Measurements from ENCODE around the gene VASN. TPM values are rescaled to one million over a fixed set of nuclear protein-coding genes. Genes with fewer than 3 reads are reported as not detected.

Gene VASN
- total RNA-seq, 1 donor from 2014 or later: 13.0 TPM

DNA sequence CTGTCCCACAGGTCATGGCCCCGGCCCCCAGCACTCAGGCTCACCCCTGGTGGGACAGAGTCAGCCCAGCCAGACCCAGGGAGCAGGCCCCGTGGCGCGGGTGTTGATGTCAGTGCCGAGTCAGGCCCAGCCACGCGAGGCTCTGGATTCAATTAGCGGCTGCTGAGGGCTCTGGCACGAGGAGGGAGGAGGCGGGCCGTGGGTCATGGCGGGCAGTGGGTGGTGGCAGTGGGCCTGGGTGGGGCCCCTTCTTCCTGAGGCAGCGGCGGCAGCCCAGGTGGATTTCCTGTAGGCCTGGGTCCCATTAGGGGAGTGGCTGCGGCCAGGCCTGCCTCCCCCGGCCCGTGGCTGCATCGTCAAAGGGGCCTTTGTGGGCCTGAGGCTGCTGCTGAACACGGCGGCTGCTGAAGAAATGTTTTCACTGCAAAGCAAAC lies 12.9 kb downstream of the VASN start:
- no peak overlapping the region for H3K4me3 ChIP-seq (ENCODE audit: low read length in 3 of 3)
- no peaks in the 10 kb centered on the region for H3K9me3 ChIP-seq (ENCODE audit: control insufficient read depth in 3 of 3, low read length in 3 of 3)
- H3K9ac ChIP-seq (ENCODE audit: low read depth in 1 of 3, low read length in 3 of 3): peak overlapping the region in 1 of 3 donors; percentile 3
- H3K4me1 ChIP-seq (ENCODE audit: control insufficient read depth in 3 of 3, insufficient read depth in 3 of 3, low read length in 3 of 3): peaks cover 28 to 48% (median 38%) of the 10 kb centered on the region in 3 donors
- no peak overlapping the region for H3K27ac ChIP-seq (ENCODE audit: low read depth, low read length)
- peaks cover 2 to 17% (median 7%) of the 10 kb centered on the region in 3 donors for H3K36me3 ChIP-seq (ENCODE audit: control insufficient read depth in 3 of 3, insufficient read depth in 3 of 3, low read length in 3 of 3)
- H3K27me3 ChIP-seq (ENCODE audit: control insufficient read depth in 3 of 3, insufficient read depth in 3 of 3, low read length in 3 of 3): no peaks in the 10 kb centered on the region

DNA sequence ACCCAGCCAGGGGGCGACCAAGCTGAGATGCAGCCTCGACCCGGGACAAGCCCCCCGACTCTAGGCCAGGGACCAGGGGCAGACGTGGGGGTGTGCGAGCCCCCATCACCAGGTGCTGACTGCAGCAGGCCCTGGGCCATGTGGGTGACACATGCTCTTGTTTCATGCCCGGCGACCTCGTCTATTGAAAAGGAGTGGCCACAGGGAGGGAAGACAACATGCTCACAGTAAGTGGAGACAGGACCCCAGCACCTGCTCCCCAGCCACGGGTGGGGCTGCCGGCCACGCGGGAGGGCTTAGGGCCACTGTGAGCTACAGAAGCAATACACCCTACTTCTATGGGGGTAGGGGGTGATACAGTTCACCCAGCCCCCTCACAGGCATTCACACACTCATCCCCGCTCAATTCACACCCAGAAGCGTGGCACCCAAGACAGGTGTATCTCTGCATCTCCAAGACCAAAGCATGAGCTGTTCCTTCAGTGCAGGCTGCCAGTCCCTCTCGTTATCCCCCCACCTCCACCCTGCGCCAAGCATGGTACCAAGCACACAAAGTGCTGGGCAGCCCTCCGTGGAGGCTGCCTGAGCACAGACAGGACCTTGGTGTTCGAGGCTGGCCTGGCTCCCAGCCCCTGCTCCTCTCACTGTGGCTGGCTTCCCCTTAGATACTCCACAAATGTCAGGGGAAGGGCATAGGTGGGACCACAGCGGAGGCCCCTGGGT lies 13.6 kb downstream of the VASN start:
- peaks cover 26 to 49% (median 42%) of the 10 kb centered on the region in 3 donors for H3K4me1 ChIP-seq (ENCODE audit: control insufficient read depth in 3 of 3, insufficient read depth in 3 of 3, low read length in 3 of 3)
- no peaks in the 10 kb centered on the region for H3K9me3 ChIP-seq (ENCODE audit: control insufficient read depth in 3 of 3, low read length in 3 of 3)
- H3K27ac ChIP-seq (ENCODE audit: low read depth, low read length): no peak overlapping the region
- H3K27me3 ChIP-seq (ENCODE audit: control insufficient read depth in 3 of 3, insufficient read depth in 3 of 3, low read length in 3 of 3): no peaks in the 10 kb centered on the region
- no peak overlapping the region for H3K9ac ChIP-seq (ENCODE audit: low read depth in 1 of 3, low read length in 3 of 3)
- no peak overlapping the region for H3K4me3 ChIP-seq (ENCODE audit: low read length in 3 of 3)
- peaks cover 4 to 20% (median 7%) of the 10 kb centered on the region in 3 donors for H3K36me3 ChIP-seq (ENCODE audit: control insufficient read depth in 3 of 3, insufficient read depth in 3 of 3, low read length in 3 of 3)

GRCh38 chr16:4385789-4386450 lies 14.3 kb downstream of the VASN start:
- Histone ChIP-seq H3K4me3 (ENCODE audit: low read length in 3 of 3) (no peak overlapping the region), H3K36me3 (ENCODE audit: control insufficient read depth in 3 of 3, insufficient read depth in 3 of 3, low read length in 3 of 3) (peaks cover 7 to 16% (median 10%) of the 10 kb centered on the region in 3 donors), H3K27me3 (ENCODE audit: control insufficient read depth in 3 of 3, insufficient read depth in 3 of 3, low read length in 3 of 3) (no peaks in the 10 kb centered on the region), H3K27ac (ENCODE audit: low read depth, low read length) (peak overlapping the region; percentile 33), H3K4me1 (ENCODE audit: control insufficient read depth in 3 of 3, insufficient read depth in 3 of 3, low read length in 3 of 3) (peaks cover 20 to 43% (median 36%) of the 10 kb centered on the region in 3 donors), H3K9me3 (ENCODE audit: control insufficient read depth in 3 of 3, low read length in 3 of 3) (no peaks in the 10 kb centered on the region), H3K9ac (ENCODE audit: low read depth in 1 of 3, low read length in 3 of 3) (peak overlapping the region in 1 of 3 donors; percentile 50)

DNA sequence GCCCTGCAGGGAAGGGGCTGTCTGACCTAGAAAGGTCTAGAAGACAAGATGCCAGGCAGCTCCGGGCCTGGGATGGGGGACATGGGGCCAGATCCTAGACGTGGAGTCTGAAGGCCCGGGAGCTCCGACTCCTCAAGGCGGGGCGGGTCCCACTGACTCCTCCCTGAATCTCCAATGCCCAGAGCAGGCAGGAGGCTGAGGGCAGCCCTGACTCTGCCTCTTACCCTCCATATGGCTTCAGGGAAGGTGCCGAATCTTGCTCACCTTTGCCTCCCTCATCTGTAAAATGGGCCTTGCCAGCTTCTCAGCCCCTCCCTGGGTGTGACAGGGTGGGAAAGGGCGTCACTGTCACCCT lies 14.8 kb downstream of the VASN start:
- Histone ChIP-seq H3K27me3 (ENCODE audit: control insufficient read depth in 3 of 3, insufficient read depth in 3 of 3, low read length in 3 of 3) (no peaks in the 10 kb centered on the region), H3K4me3 (ENCODE audit: low read length in 3 of 3) (no peak overlapping the region), H3K9ac (ENCODE audit: low read depth in 1 of 3, low read length in 3 of 3) (peak overlapping the region in 1 of 3 donors; percentile 50), H3K36me3 (ENCODE audit: control insufficient read depth in 3 of 3, insufficient read depth in 3 of 3, low read length in 3 of 3) (peaks cover 7 to 14% (median 10%) of the 10 kb centered on the region in 3 donors), H3K9me3 (ENCODE audit: control insufficient read depth in 3 of 3, low read length in 3 of 3) (no peaks in the 10 kb centered on the region), H3K4me1 (ENCODE audit: control insufficient read depth in 3 of 3, insufficient read depth in 3 of 3, low read length in 3 of 3) (peaks cover 16 to 38% (median 30%) of the 10 kb centered on the region in 3 donors), H3K27ac (ENCODE audit: low read depth, low read length) (peak overlapping the region; percentile 33)

GRCh38 chr16:4386951-4387565 lies 15.4 kb downstream of the VASN start:
- Histone ChIP-seq H3K36me3 (ENCODE audit: control insufficient read depth in 3 of 3, insufficient read depth in 3 of 3, low read length in 3 of 3) (peaks cover 7 to 12% (median 10%) of the 10 kb centered on the region in 3 donors), H3K4me1 (ENCODE audit: control insufficient read depth in 3 of 3, insufficient read depth in 3 of 3, low read length in 3 of 3) (peaks cover 10 to 34% (median 24%) of the 10 kb centered on the region in 3 donors), H3K9me3 (ENCODE audit: control insufficient read depth in 3 of 3, low read length in 3 of 3) (no peaks in the 10 kb centered on the region), H3K4me3 (ENCODE audit: low read length in 3 of 3) (no peak overlapping the region), H3K9ac (ENCODE audit: low read depth in 1 of 3, low read length in 3 of 3) (peak overlapping the region in 2 of 3 donors; percentile 20 to 45), H3K27ac (ENCODE audit: low read depth, low read length) (peak overlapping the region; percentile 33), H3K27me3 (ENCODE audit: control insufficient read depth in 3 of 3, insufficient read depth in 3 of 3, low read length in 3 of 3) (no peaks in the 10 kb centered on the region)

GRCh38 chr16:4387781-4388180 lies 16.1 kb downstream of the VASN start:
- peaks cover 7 to 12% (median 10%) of the 10 kb centered on the region in 3 donors for H3K36me3 ChIP-seq (ENCODE audit: control insufficient read depth in 3 of 3, insufficient read depth in 3 of 3, low read length in 3 of 3)
- peak overlapping the region; percentile 70 for H3K27ac ChIP-seq (ENCODE audit: low read depth, low read length)

DNA sequence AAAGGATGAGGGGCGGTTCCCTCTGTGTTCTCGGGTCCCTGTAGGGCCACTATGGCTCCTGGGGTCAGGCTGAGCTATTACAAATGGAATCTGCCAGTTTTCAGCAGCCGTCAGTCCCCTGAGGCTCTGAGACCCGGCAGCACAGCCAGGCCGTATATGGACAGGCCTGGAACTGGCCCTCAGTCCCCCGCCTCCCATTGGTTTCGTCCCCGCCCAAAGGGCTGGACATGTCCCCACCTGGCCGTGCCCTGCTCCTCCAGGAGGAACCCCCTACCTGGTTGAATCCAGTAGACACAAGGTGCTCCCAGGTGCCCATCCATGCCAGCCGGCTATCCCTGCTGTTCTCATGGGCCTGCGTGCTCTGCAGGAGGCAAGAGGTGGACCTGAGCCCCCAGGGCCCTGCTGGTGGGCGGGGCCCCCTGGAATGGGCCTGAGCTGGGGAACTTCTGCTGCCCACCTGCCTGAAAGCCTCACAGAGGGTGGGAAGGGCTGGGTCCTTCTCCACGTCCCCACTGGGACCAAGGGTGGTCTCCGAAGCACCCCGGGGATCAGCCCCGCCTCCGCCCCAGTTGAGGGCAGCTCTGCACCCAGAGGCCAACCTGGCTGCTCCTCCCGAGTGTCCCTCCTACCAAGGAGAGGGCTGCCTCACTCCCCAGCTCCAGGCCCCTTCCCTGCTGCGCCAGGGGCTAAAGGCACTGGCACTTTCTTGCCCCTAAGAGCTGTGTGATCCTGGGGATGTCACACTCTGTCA lies 16.8 kb downstream of the VASN start:
- peaks cover 9 to 38% (median 22%) of the 10 kb centered on the region in 3 donors for H3K4me1 ChIP-seq (ENCODE audit: control insufficient read depth in 3 of 3, insufficient read depth in 3 of 3, low read length in 3 of 3)
- H3K36me3 ChIP-seq (ENCODE audit: control insufficient read depth in 3 of 3, insufficient read depth in 3 of 3, low read length in 3 of 3): peaks cover 7 to 11% (median 10%) of the 10 kb centered on the region in 3 donors

More at GRCh38 chr16:4387781-4388180, 16.1 kb downstream of the VASN start:
- Histone ChIP-seq H3K9ac (ENCODE audit: low read depth in 1 of 3, low read length in 3 of 3) (peak overlapping the region in 1 of 3 donors; percentile 33), H3K4me1 (ENCODE audit: control insufficient read depth in 3 of 3, insufficient read depth in 3 of 3, low read length in 3 of 3) (peaks cover 9 to 34% (median 22%) of the 10 kb centered on the region in 3 donors), H3K27me3 (ENCODE audit: control insufficient read depth in 3 of 3, insufficient read depth in 3 of 3, low read length in 3 of 3) (no peaks in the 10 kb centered on the region), H3K9me3 (ENCODE audit: control insufficient read depth in 3 of 3, low read length in 3 of 3) (no peaks in the 10 kb centered on the region), H3K4me3 (ENCODE audit: low read length in 3 of 3) (no peak overlapping the region)

DNA sequence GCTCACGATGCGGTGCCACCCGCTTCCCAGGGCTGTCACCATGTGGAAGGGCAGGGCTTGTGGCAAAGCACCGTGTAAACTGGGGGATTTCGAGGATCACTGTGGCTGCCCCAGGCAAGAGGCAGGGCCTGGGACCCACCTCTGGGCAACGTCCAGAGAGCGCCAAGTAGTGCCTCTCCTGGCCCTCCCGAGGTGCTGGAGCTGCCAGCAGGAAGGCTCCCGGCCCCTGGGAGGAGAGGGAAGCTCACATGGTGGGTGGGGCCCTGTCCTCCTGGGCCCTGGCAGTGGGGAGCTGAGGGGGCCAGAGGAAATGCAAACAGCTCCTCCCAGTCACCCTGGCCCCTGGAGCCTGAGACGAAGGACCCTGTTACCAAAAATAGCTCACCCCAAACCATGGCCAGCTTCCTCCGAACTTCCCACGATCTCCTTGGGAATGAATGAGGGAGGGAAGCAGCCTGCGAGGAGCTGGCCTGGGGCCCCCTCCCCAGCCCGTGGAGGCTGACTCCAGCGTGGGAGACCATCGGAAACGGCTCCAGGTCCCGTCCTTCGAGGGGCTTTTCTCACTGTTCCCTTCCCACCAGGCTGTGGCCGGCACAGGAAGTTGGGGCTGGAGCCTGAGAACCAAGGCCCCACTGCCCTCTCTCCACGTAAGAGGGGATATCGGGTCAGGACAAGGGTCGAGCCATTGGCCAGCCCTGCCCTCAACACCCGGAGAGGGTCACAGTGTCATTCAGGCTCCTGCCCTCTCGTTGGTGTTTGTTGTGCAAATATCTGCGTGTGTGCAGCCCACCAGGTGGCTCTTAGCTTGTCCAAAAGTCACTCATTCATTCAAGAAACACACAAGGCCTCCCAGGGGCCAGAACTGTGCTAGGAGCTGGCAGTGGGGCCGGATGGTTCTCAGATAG lies 17.7 kb downstream of the VASN start:
- H3K4me1 ChIP-seq (ENCODE audit: control insufficient read depth in 3 of 3, insufficient read depth in 3 of 3, low read length in 3 of 3): peaks cover 9 to 35% (median 22%) of the 10 kb centered on the region in 3 donors
- H3K27me3 ChIP-seq (ENCODE audit: control insufficient read depth in 3 of 3, insufficient read depth in 3 of 3, low read length in 3 of 3): no peaks in the 10 kb centered on the region
- H3K4me3 ChIP-seq (ENCODE audit: low read length in 3 of 3): no peak overlapping the region
- H3K27ac ChIP-seq (ENCODE audit: low read depth, low read length): peak overlapping the region; percentile 57
- no peaks in the 10 kb centered on the region for H3K9me3 ChIP-seq (ENCODE audit: control insufficient read depth in 3 of 3, low read length in 3 of 3)
- H3K36me3 ChIP-seq (ENCODE audit: control insufficient read depth in 3 of 3, insufficient read depth in 3 of 3, low read length in 3 of 3): peaks cover 7 to 10% (median 8%) of the 10 kb centered on the region in 3 donors
- peak overlapping the region in 2 of 3 donors; percentile 1 to 45 for H3K9ac ChIP-seq (ENCODE audit: low read depth in 1 of 3, low read length in 3 of 3)

More for the DNA sequence above, 16.8 kb downstream of the VASN start:
- H3K9ac ChIP-seq (ENCODE audit: low read depth in 1 of 3, low read length in 3 of 3): peak overlapping the region in 1 of 3 donors; percentile 45
- peak overlapping the region; percentile 70 for H3K27ac ChIP-seq (ENCODE audit: low read depth, low read length)
- no peaks in the 10 kb centered on the region for H3K27me3 ChIP-seq (ENCODE audit: control insufficient read depth in 3 of 3, insufficient read depth in 3 of 3, low read length in 3 of 3)
- H3K9me3 ChIP-seq (ENCODE audit: control insufficient read depth in 3 of 3, low read length in 3 of 3): no peaks in the 10 kb centered on the region
- H3K4me3 ChIP-seq (ENCODE audit: low read length in 3 of 3): no peak overlapping the region

Measured in skeletal muscle tissue (tissue), 4 donors.